LNCAP (cell line): ENCODE results near the gene PCYOX1L.

Source experiments
- CTCF ChIP-seq: fragments of 450-650 bp; IDR thresholded peaks from 2 replicates; pipeline ENCODE4 v1.5.1; 2017; ENCODE audit warnings: mild to moderate bottlenecking

Gene PCYOX1L

GRCh38 chr5:149363936-149364335 is 6.1 kb downstream of the PCYOX1L start:
- no peak for TF ChIP-seq CTCF

DNA sequence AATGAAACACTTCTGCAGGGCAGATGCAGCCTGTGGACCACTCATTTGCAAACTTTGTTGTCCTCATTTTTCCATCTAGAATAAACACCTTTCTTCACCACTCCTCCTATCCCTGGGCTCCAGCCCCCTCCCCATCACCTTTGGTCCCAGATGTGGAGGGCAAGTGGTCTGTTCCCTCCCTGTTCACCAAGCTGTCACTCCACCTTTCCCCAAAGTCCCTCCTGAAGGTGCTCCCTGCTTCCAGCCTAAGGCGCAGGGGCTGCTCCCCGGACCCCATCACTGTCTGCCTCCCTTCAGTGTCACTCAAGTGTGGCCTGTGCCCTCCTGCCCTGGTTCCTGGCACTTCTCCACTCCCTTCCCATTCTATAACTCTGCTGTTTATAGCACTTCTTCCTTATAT is 6.9 kb downstream of the PCYOX1L start:
- no peak for TF ChIP-seq CTCF

GRCh38 chr5:149365418-149365817 is 7.6 kb downstream of the PCYOX1L start:
- no peak for TF ChIP-seq CTCF

DNA sequence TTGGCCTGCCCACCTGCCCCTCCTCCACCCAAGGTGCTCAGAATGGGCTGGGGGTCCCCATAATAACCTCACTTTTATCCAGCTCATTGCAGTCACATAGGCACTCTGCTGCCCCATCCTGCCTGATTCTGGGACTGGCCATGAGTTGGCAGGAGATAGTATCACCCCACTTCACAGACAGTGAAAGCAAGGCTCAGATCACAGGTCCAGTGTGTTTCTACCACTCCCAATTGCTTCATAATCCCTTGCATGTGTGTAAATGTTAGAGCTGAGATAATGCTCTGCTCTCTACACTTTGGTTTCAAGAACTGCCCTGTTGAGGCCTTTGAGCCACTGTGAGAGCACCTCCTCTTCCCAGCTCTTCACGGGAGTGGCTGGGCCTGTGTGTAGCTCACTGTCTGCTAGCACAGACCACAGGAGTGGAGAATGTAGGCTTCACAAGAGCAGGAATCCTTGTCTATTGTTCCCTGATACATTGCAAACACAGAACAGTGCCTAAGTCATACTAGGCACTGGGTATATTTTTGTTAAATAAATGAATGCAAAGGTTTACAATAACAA is 8.4 kb downstream of the PCYOX1L start:
- no peak for TF ChIP-seq CTCF

GRCh38 chr5:149367249-149367971 is 9.6 kb downstream of the PCYOX1L start:
- TF ChIP-seq CTCF: peak; percentile 85

DNA sequence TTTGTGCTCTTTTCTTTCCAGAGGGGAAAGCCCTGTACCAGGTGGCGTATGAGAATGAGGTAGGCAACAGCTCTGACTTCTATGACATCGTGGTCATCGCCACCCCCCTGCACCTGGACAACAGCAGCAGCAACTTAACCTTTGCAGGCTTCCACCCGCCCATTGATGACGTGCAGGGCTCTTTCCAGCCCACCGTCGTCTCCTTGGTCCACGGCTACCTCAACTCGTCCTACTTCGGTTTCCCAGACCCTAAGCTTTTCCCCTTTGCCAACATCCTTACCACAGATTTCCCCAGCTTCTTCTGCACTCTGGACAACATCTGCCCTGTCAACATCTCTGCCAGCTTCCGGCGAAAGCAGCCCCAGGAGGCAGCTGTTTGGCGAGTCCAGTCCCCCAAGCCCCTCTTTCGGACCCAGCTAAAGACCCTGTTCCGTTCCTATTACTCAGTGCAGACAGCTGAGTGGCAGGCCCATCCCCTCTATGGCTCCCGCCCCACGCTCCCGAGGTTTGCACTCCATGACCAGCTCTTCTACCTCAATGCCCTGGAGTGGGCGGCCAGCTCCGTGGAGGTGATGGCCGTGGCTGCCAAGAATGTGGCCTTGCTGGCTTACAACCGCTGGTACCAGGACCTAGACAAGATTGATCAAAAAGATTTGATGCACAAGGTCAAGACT is 10.3 kb downstream of the PCYOX1L start:
- no peak for TF ChIP-seq CTCF

GRCh38 chr5:149370878-149371277 is 13.0 kb downstream of the PCYOX1L start:
- no peak for TF ChIP-seq CTCF
